Chondrocyte (in vitro differentiated cells): ENCODE data around the gene IFT74. TPM values are rescaled to one million over a fixed set of nuclear protein-coding genes. Genes with fewer than 3 reads are reported as not detected.
"Not testable (repeated sequence)": the region's sequence is repeated elsewhere in the genome, so short reads cannot be mapped to it uniquely, and the experiment has no call there.

ENCODE experiments used
- DNase-seq: peaks from one replicate; pipeline ENCODE4 v3.0.0; 2021; ENCODE audit warnings: mixed read lengths, low spot score
- H3K27ac Mint-ChIP-seq: one replicate; pipeline ENCODE4 v1.8.0; 2021; ENCODE audit warnings: mild to moderate bottlenecking, moderate library complexity, mixed read lengths; ENCODE audit not compliant: unreplicated experiment
- H3K27me3 Mint-ChIP-seq: 2 replicates; pipeline ENCODE4 v1.8.0; 2021; ENCODE audit warnings: low read depth, mixed read lengths
- H3K36me3 Mint-ChIP-seq: 2 replicates; pipeline ENCODE4 v1.8.0; 2021; ENCODE audit warnings: low read depth, mixed read lengths
- H3K4me1 Mint-ChIP-seq: 2 replicates; pipeline ENCODE4 v1.8.0; 2021; ENCODE audit warnings: low read depth, mild to moderate bottlenecking, mixed read lengths
- H3K4me3 Mint-ChIP-seq: one replicate; pipeline ENCODE4 v1.8.0; 2021; ENCODE audit warnings: mild to moderate bottlenecking, moderate library complexity, mixed read lengths; ENCODE audit not compliant: unreplicated experiment
- H3K9me3 Mint-ChIP-seq: 2 replicates; pipeline ENCODE4 v1.8.0; 2021; ENCODE audit warnings: low read depth, mixed read lengths
- CTCF ChIP-seq: fragments of 200-600 bp; sonication (generic); IDR thresholded peaks from 2 replicates; pipeline ENCODE4 v1.5.0; 2021; ENCODE audit warnings: antibody characterized with exemption, mild to moderate bottlenecking, moderate library complexity
- total RNA-seq: library from RNA; stranded (reverse); gene quantifications from 3 replicates; pipeline ENCODE4 v1.2.1, GENCODE V29; 2021

Gene IFT74
- total RNA-seq, 1 donor from 2014 or later, result 10.3 TPM

GRCh38 chr9:27086818-27087680, 130.8 kb downstream of the IFT74 start:
- H3K27ac Mint-ChIP-seq, result peak overlapping the region; percentile 97
- peak; percentile 12 for TF ChIP-seq CTCF
- H3K36me3 Mint-ChIP-seq, result no peaks in the 10 kb centered on the region
- peaks cover 58% of the 10 kb centered on the region for H3K4me1 Mint-ChIP-seq
- no peak for DNase-seq
- H3K4me3 Mint-ChIP-seq, result peak overlapping the region; percentile 3
- no peaks in the 10 kb centered on the region for H3K27me3 Mint-ChIP-seq
- no peaks in the 10 kb centered on the region for H3K9me3 Mint-ChIP-seq

GRCh38 chr9:27088981-27089380, 132.8 kb downstream of the IFT74 start:
- Mint-ChIP-seq H3K9me3 (no peaks in the 10 kb centered on the region), H3K4me1 (peaks cover 67% of the 10 kb centered on the region), H3K27me3 (no peaks in the 10 kb centered on the region), H3K27ac (peak overlapping the region; percentile 97), H3K4me3 (no peak overlapping the region), H3K36me3 (no peaks in the 10 kb centered on the region)
- no peak for DNase-seq
- no peak for TF ChIP-seq CTCF

GRCh38 chr9:27089706-27090105, 133.5 kb downstream of the IFT74 start:
- Mint-ChIP-seq H3K9me3 (no peaks in the 10 kb centered on the region), H3K36me3 (no peaks in the 10 kb centered on the region), H3K4me3 (no peak overlapping the region), H3K27ac (peak overlapping the region; percentile 97), H3K4me1 (peaks cover 74% of the 10 kb centered on the region), H3K27me3 (no peaks in the 10 kb centered on the region)
- no peak for DNase-seq
- no peak for TF ChIP-seq CTCF

- Mint-ChIP-seq H3K27me3 (no peaks in the 10 kb centered on the region), H3K27ac (peak overlapping the region; percentile 97), H3K4me1 (peaks cover 80% of the 10 kb centered on the region), H3K9me3 (no peaks in the 10 kb centered on the region), H3K4me3 (no peak overlapping the region), H3K36me3 (no peaks in the 10 kb centered on the region)
- DNase-seq, result no peak
- TF ChIP-seq CTCF, result no peak
Measured at GRCh38 chr9:27090231-27090630, 134.0 kb downstream of the IFT74 start.

- no peaks in the 10 kb centered on the region for H3K27me3 Mint-ChIP-seq
- TF ChIP-seq CTCF, result no peak
- no peaks in the 10 kb centered on the region for H3K36me3 Mint-ChIP-seq
- H3K4me1 Mint-ChIP-seq, result peaks cover 80% of the 10 kb centered on the region
- H3K4me3 Mint-ChIP-seq, result no peak overlapping the region
- H3K27ac Mint-ChIP-seq, result no peak overlapping the region
- H3K9me3 Mint-ChIP-seq, result no peaks in the 10 kb centered on the region
- DNase-seq, result no peak
Measured at GRCh38 chr9:27090711-27091110, 134.5 kb downstream of the IFT74 start.

GRCh38 chr9:27092496-27092895, 136.3 kb downstream of the IFT74 start:
- peaks cover 71% of the 10 kb centered on the region for H3K4me1 Mint-ChIP-seq
- H3K4me3 Mint-ChIP-seq, H3K36me3 Mint-ChIP-seq, DNase-seq, H3K9me3 Mint-ChIP-seq, H3K27ac Mint-ChIP-seq, H3K27me3 Mint-ChIP-seq: not testable (repeated sequence)

- not testable (repeated sequence) for DNase-seq, H3K9me3 Mint-ChIP-seq, H3K27ac Mint-ChIP-seq, H3K36me3 Mint-ChIP-seq, H3K27me3 Mint-ChIP-seq, H3K4me3 Mint-ChIP-seq
- peaks cover 62% of the 10 kb centered on the region for H3K4me1 Mint-ChIP-seq
Measured at GRCh38 chr9:27093384-27094067, 137.3 kb downstream of the IFT74 start.
